Esophagus muscularis mucosa (tissue), 4 donors: ENCODE data around the gene BRD3OS.
A peak's percentile ranks its signal among the peaks of the same experiment; 100 is the strongest.

ENCODE experiments used
- EP300 ChIP-seq: sonication (generic); formaldehyde crosslinking; IDR thresholded peaks from one replicate; pipeline ENCODE4 v1.6.1; 2017; ENCODE audit warnings: antibody characterized with exemption
- POLR2A ChIP-seq: fragments of 450-650 bp; IDR thresholded peaks from one replicate; pipeline ENCODE4 v1.6.1; 2017; ENCODE audit warnings: antibody characterized with exemption, moderate library complexity, mild to moderate bottlenecking, low read depth
- POLR2AphosphoS5 ChIP-seq, 2 donors: sonication (generic); formaldehyde crosslinking; IDR thresholded peaks; one replicate each; pipeline ENCODE4 v1.6.1; 2017; ENCODE audit warnings: antibody characterized with exemption in 2 of 2
- TF ChIP-seq, protein P1 (sequence below), 3 experiments: fragments of 200-600 bp in 2 of 3; fragments of 450-650 bp in 1 of 3; sonication (generic) in 2 of 3; IDR thresholded peaks; one replicate each; pipeline ENCODE4 v1.5.1; 2017 to 2019; ENCODE audit warnings: antibody characterized with exemption in 3 of 3, mild to moderate bottlenecking in 2 of 3, moderate library complexity in 1 of 3

DNA sequence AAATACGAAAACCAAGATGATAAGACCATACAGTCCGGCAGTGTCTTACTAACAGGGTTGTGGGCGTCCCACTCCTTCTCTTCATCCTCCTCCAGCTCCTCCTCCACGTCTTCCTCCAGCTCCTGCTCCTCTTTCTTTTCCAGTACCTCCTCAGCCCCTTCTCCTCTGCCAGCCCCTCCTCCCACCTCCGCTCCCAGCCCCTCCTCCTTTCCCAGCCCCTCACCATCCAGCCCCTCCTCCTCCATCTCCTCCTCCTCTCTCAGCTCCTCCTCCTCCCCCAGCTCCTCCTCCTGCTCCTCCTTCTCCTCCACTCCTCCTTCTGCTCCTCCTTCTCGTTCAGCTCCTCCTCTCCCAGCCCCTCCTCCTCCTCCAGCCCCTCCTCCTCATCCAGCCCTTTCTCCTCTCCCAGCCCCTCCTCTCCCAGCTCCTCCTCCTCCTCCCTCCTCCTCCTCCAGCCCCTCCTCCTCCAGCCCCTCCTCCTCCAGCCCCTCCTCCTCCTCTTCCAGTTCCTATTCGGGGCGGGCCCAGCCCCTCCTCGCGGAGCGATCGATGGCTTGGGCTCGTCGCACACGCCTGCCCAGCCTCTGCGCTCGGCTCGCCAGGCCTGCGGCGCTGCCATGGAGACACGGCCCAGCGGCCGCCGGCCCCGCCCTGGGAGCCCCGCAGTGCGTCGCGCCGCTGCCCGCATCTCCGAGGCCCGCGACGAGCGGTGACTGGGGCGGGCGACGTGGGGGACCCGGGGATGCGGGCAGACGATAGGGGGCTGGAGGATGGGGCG lies at the start of gene BRD3OS:
- TF ChIP-seq EP300 (no peak), POLR2A (no peak), POLR2AphosphoS5 (IDR thresholded peaks at IDR 0.05) (peak; percentile 42 to 72)
- TF ChIP-seq, protein P1, sequence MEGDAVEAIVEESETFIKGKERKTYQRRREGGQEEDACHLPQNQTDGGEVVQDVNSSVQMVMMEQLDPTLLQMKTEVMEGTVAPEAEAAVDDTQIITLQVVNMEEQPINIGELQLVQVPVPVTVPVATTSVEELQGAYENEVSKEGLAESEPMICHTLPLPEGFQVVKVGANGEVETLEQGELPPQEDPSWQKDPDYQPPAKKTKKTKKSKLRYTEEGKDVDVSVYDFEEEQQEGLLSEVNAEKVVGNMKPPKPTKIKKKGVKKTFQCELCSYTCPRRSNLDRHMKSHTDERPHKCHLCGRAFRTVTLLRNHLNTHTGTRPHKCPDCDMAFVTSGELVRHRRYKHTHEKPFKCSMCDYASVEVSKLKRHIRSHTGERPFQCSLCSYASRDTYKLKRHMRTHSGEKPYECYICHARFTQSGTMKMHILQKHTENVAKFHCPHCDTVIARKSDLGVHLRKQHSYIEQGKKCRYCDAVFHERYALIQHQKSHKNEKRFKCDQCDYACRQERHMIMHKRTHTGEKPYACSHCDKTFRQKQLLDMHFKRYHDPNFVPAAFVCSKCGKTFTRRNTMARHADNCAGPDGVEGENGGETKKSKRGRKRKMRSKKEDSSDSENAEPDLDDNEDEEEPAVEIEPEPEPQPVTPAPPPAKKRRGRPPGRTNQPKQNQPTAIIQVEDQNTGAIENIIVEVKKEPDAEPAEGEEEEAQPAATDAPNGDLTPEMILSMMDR (IDR thresholded peaks at IDR 0.05): peak in 1 of 3 experiments; percentile 31
